ENCODE measurements around the gene ACTN1. TPM values are rescaled to one million over a fixed set of nuclear protein-coding genes. Genes with fewer than 3 reads are reported as not detected.

The ACTN1 gene
- total RNA-seq, 2 donors from 2014 or later: 106 to 185 TPM

GRCh38 chr14:68986225-68986624 is 7.1 kb upstream of the ACTN1 start:
- no peak for DNase-seq
- no peaks in the 10 kb centered on the region for H3K9me3 ChIP-seq
- no peaks in the 10 kb centered on the region for H3K36me3 ChIP-seq
- H3K27ac ChIP-seq: no peak overlapping the region
- no peaks in the 10 kb centered on the region for H3K4me1 ChIP-seq
- no peak overlapping the region for H3K4me3 ChIP-seq
- no peaks in the 10 kb centered on the region for H3K27me3 ChIP-seq
- H3K9ac ChIP-seq (ENCODE audit: low read depth in 2 of 2, low read length in 2 of 2): no peak overlapping the region
- intact Hi-C loops (cut with DNase I): no loop called here
- TF ChIP-seq CTCF (IDR thresholded peaks at IDR 0.05): no peak

- no peak overlapping the region for H3K9ac ChIP-seq (ENCODE audit: low read depth in 2 of 2, low read length in 2 of 2)
- no peak for TF ChIP-seq CTCF (IDR thresholded peaks at IDR 0.05)
- no peaks in the 10 kb centered on the region for H3K36me3 ChIP-seq
- DNase-seq: no peak
- no peaks in the 10 kb centered on the region for H3K9me3 ChIP-seq
- no peaks in the 10 kb centered on the region for H3K27me3 ChIP-seq
- intact Hi-C loops (cut with DNase I): no loop called here
- H3K4me1 ChIP-seq: no peaks in the 10 kb centered on the region
- no peak overlapping the region for H3K4me3 ChIP-seq
- no peak overlapping the region for H3K27ac ChIP-seq
Measured at GRCh38 chr14:68984686-68985085, 5.6 kb upstream of the ACTN1 start.

- H3K9me3 ChIP-seq: no peaks in the 10 kb centered on the region
- intact Hi-C loops (cut with DNase I): no loop called here
- no peak for DNase-seq
- H3K36me3 ChIP-seq: no peaks in the 10 kb centered on the region
- no peak overlapping the region for H3K4me3 ChIP-seq
- H3K27ac ChIP-seq: no peak overlapping the region
- TF ChIP-seq CTCF (IDR thresholded peaks at IDR 0.05): no peak
- no peaks in the 10 kb centered on the region for H3K4me1 ChIP-seq
- no peak overlapping the region for H3K9ac ChIP-seq (ENCODE audit: low read depth in 2 of 2, low read length in 2 of 2)
- no peaks in the 10 kb centered on the region for H3K27me3 ChIP-seq
Measured at GRCh38 chr14:68983191-68983590, 4.1 kb upstream of the ACTN1 start.

GRCh38 chr14:68982581-68982980 is 3.5 kb upstream of the ACTN1 start:
- H3K27ac ChIP-seq: no peak overlapping the region
- no peak overlapping the region for H3K9ac ChIP-seq (ENCODE audit: low read depth in 2 of 2, low read length in 2 of 2)

GRCh38 chr14:68981539-68981976 is 2.5 kb upstream of the ACTN1 start:
- no peaks in the 10 kb centered on the region for H3K27me3 ChIP-seq
- no peaks in the 10 kb centered on the region for H3K4me1 ChIP-seq
- intact Hi-C loops (cut with DNase I): no loop called here
- no peak overlapping the region for H3K9ac ChIP-seq (ENCODE audit: low read depth in 2 of 2, low read length in 2 of 2)
- no peak for TF ChIP-seq CTCF (IDR thresholded peaks at IDR 0.05)
- no peak for DNase-seq
- H3K36me3 ChIP-seq: no peaks in the 10 kb centered on the region
- no peak overlapping the region for H3K27ac ChIP-seq
- no peaks in the 10 kb centered on the region for H3K9me3 ChIP-seq
- H3K4me3 ChIP-seq: no peak overlapping the region

More at GRCh38 chr14:68982581-68982980, 3.5 kb upstream of the ACTN1 start:
- TF ChIP-seq CTCF (IDR thresholded peaks at IDR 0.05): no peak
- no peaks in the 10 kb centered on the region for H3K4me1 ChIP-seq
- intact Hi-C loops (cut with DNase I): no loop called here
- H3K36me3 ChIP-seq: no peaks in the 10 kb centered on the region
- DNase-seq: no peak
- no peaks in the 10 kb centered on the region for H3K9me3 ChIP-seq
- no peak overlapping the region for H3K4me3 ChIP-seq
- H3K27me3 ChIP-seq: no peaks in the 10 kb centered on the region

GRCh38 chr14:68981139-68981538 is 2.0 kb upstream of the ACTN1 start:
- H3K4me3 ChIP-seq: no peak overlapping the region
- H3K27ac ChIP-seq: no peak overlapping the region
- TF ChIP-seq CTCF (IDR thresholded peaks at IDR 0.05): no peak
- H3K4me1 ChIP-seq: no peaks in the 10 kb centered on the region
- DNase-seq: no peak
- no peak overlapping the region for H3K9ac ChIP-seq (ENCODE audit: low read depth in 2 of 2, low read length in 2 of 2)
- no peaks in the 10 kb centered on the region for H3K36me3 ChIP-seq
- H3K27me3 ChIP-seq: no peaks in the 10 kb centered on the region
- intact Hi-C loops (cut with DNase I): no loop called here
- no peaks in the 10 kb centered on the region for H3K9me3 ChIP-seq
